ENCODE results near the gene CPNE8.

Gene CPNE8

GRCh38 chr12:38905480-38906351 is at the start of gene CPNE8:
CPNE8 (minus strand) TSS chr12:38905591; CDS start chr12:38905534, 57 bp downstream.
- peak; percentile 49 for DNase-seq

GRCh38 chr12:38954238-38954873 is 49.0 kb upstream of the CPNE8 start:
- DNase-seq = no peak

GRCh38 chr12:38949363-38949762 is 44.0 kb upstream of the CPNE8 start:
- DNase-seq = no peak

- DNase-seq = no peak
Measured at GRCh38 chr12:38934686-38935085, 29.3 kb upstream of the CPNE8 start.

GRCh38 chr12:38934078-38934584 is 28.7 kb upstream of the CPNE8 start:
- DNase-seq = no peak

GRCh38 chr12:38932320-38932719 is 26.9 kb upstream of the CPNE8 start:
- DNase-seq = no peak

GRCh38 chr12:38931461-38931860 is 26.1 kb upstream of the CPNE8 start:
- no peak for DNase-seq

- DNase-seq = no peak
Measured at GRCh38 chr12:38930990-38931389, 25.6 kb upstream of the CPNE8 start.

GRCh38 chr12:38926501-38926900 is 21.1 kb upstream of the CPNE8 start:
- DNase-seq = no peak

GRCh38 chr12:38921025-38921677 is 15.8 kb upstream of the CPNE8 start:
- no peak for DNase-seq

GRCh38 chr12:38919191-38919590 is 13.8 kb upstream of the CPNE8 start:
- no peak for DNase-seq

GRCh38 chr12:38915429-38916182 is 10.2 kb upstream of the CPNE8 start:
- no peak for DNase-seq

- DNase-seq = no peak
Measured at GRCh38 chr12:38912116-38912515, 6.7 kb upstream of the CPNE8 start.

- no peak for DNase-seq
Measured at GRCh38 chr12:38911611-38912010, 6.2 kb upstream of the CPNE8 start.

GRCh38 chr12:38907201-38907923 is 2.0 kb upstream of the CPNE8 start:
- DNase-seq = no peak

GRCh38 chr12:38906482-38907200 is 1.2 kb upstream of the CPNE8 start:
- DNase-seq = peak; percentile 61

GRCh38 chr12:38904537-38905479 is 583 bp downstream of the CPNE8 start:
- DNase-seq = peak; percentile 69

- DNase-seq = no peak
Measured at GRCh38 chr12:38903596-38903995, 1.8 kb downstream of the CPNE8 start.

- no peak for DNase-seq
Measured at GRCh38 chr12:38898001-38898684, 7.2 kb downstream of the CPNE8 start.

- DNase-seq = no peak
Measured at GRCh38 chr12:38895446-38895845, 9.9 kb downstream of the CPNE8 start.

Data from CD4-positive, alpha-beta T cell treated with Interferon gamma for 1 hour (primary cell).